Muscle of arm (tissue), 14 donors: Measurements from ENCODE around the gene CEPT1. TPM values are rescaled to one million over a fixed set of nuclear protein-coding genes. Genes with fewer than 3 reads are reported as not detected.
"Not testable (repeated sequence)": the region's sequence is repeated elsewhere in the genome, so short reads cannot be mapped to it uniquely, and the experiment has no call there.

Source experiments
- DNase-seq: peaks from one replicate; pipeline ENCODE4 v3.0.0-alpha.2; 2013
- long read RNA-seq, 11 donors: transcript quantifications; one replicate each; lab custom pipeline, GENCODE V29; 2026
- polyA plus RNA-seq, 12 donors: library from polyadenylated mRNA; unstranded; fragments of 120-200 nt; gene quantifications; one replicate each; pipeline ENCODE4 v1.2.1, GENCODE V29; 2013; ENCODE audit not compliant: insufficient read length in 12 of 12

CEPT1 gene
- polyA plus RNA-seq: 10 to 100 TPM in 11 of 12 donors, not detected in 1; 19.4 to 37.2 (median 28.6) TPM
- long read RNA-seq, donor 1, full-length matches to known transcripts: 6 of 90 reads
- long read RNA-seq, donor 1, partial matches to known transcripts: 84 of 90 reads
- long read RNA-seq, donor 1, other reads (novel, unspliced or antisense): 0 of 90 reads
- long read RNA-seq, donor 2, partial matches to known transcripts: 0 of 4 reads
- long read RNA-seq, donor 2, other reads (novel, unspliced or antisense): 0 of 4 reads
- long read RNA-seq, donor 3, full-length matches to known transcripts: 3 of 3 reads
- long read RNA-seq, donor 3, partial matches to known transcripts: 0 of 3 reads
- long read RNA-seq, donor 3, other reads (novel, unspliced or antisense): 0 of 3 reads
- long read RNA-seq, donor 4, partial matches to known transcripts: 0 of 1 reads
- long read RNA-seq, donor 4, other reads (novel, unspliced or antisense): 0 of 1 reads
- long read RNA-seq, donor 5, partial matches to known transcripts: 0 of 3 reads
- long read RNA-seq, donor 5, other reads (novel, unspliced or antisense): 0 of 3 reads
- long read RNA-seq, donor 6, full-length matches to known transcripts: 3 of 3 reads
- long read RNA-seq, donor 6, partial matches to known transcripts: 0 of 3 reads
- long read RNA-seq, donor 6, other reads (novel, unspliced or antisense): 0 of 3 reads
- long read RNA-seq, donor 7, partial matches to known transcripts: 0 of 1 reads
- long read RNA-seq, donor 7, other reads (novel, unspliced or antisense): 0 of 1 reads
- long read RNA-seq, donor 8, full-length matches to known transcripts: 4 of 4 reads
- long read RNA-seq, donor 8, partial matches to known transcripts: 0 of 4 reads
- long read RNA-seq, donor 8, other reads (novel, unspliced or antisense): 0 of 4 reads
- long read RNA-seq, donor 9, partial matches to known transcripts: 8 of 11 reads
- long read RNA-seq, donor 9, other reads (novel, unspliced or antisense): 0 of 11 reads
- long read RNA-seq, donor 10, partial matches to known transcripts: 0 of 3 reads
- long read RNA-seq, donor 10, other reads (novel, unspliced or antisense): 0 of 3 reads
- long read RNA-seq, donor 11, partial matches to known transcripts: 0 of 2 reads
- long read RNA-seq, donor 11, other reads (novel, unspliced or antisense): 0 of 2 reads

- peak; percentile 96 for DNase-seq
Observed at GRCh38 chr1:111139956-111140679, at the start of gene CEPT1, which contains the start of gene DRAM2. Gene CEPT1 (plus strand): TSS chr1:111140223. CDS start chr1:111147715, 7,492 bp downstream. Gene DRAM2 (minus strand): TSS chr1:111140093. CDS start chr1:111131554, 8,539 bp downstream.

- DNase-seq: not testable (repeated sequence)
Observed at GRCh38 chr1:111095421-111095820, 44.6 kb upstream of the CEPT1 start.

DNA sequence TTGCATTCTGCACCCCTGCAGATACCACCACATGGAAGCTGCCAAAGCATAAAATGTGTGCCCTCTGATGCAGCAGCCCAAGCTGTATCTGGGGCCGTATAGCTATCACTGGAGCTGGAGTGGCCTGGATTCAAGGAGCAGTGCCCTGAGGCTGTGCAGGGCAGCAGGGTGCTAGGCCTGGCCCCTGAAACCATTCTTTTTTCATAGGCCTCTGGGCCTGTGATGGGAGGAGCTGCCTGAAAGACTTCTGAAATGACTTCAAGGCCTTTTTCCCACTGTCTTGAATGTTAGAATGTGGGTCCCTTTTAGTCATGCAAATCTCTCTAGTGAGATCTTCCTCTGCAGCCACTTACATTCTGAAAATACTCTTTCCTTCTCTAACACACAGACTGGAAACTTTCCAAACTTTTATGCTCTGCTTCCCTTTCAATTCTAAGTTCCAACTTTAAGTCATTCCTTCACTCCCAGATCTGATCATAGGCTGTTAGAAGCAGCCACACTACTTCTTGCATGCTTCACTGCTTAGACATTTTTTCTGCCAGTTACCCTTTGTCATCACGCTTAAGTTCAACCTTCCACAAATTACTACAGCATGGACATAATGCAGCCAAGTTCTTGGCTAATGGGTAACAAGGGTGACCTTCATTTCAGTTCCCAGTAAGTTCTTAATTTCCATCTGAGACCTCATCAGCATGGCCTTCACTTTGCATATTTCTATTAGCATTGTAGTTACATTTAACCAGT lies 42.5 kb upstream of the CEPT1 start:
- DNase-seq: no peak

GRCh38 chr1:111099289-111099688 lies 40.7 kb upstream of the CEPT1 start:
- no peak for DNase-seq

DNA sequence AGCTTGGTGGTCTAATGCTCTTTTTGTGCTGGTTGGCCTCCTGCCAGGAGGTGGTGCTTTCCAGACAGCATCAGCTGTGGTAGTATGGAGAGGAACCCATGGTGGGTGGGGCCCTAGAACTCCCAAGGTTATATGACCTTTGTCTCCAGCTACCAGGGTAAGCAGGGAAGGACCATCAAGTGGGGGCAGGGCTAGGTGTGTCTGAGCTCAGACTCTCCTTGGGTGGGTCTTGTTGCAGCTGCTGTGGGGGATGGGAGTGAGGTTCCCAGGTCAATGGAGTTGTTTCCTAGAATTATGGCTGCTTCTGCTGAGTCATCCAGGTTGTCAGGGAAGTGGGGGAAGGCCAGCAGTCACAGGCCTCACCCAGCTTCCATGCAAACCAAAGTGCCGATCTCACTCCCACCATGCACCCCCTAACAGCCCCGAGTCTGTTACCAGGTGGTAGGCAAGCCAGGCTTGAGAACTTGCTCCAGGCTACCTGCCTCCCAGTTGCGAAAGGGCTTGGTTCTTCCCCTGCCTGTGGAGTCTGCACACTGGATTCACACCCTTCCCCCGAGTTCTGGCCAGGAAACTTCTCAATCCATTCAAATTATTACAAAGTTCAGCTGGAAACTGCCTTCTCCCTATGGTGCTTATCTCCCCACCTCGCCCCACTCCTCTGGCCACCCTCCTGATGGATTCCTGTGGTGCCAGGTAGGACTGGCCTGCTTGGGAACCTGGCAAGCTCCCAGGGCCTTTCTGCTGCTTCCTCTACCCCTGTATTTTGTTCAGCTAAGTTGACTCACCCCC lies 38.0 kb upstream of the CEPT1 start:
- no peak for DNase-seq

DNA sequence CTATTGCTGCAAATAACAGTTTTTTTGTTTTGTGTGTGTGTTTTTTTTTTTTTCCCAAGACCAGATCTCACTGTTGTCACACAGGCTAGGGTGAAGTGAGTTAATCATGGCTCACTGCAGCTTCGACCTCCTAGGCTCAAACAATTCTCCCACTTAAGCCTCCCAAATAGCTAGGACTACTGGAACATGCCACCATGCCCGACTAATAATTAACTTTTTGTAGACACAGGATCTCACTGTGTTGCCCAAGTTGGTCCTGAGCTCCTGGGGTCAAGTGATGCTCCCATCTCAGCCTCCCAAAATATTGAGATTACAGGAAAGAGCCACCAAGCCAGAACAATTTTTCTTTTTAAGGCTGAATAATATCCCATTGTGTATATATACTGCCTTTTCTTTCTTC lies 35.0 kb upstream of the CEPT1 start:
- no peak for DNase-seq

DNA sequence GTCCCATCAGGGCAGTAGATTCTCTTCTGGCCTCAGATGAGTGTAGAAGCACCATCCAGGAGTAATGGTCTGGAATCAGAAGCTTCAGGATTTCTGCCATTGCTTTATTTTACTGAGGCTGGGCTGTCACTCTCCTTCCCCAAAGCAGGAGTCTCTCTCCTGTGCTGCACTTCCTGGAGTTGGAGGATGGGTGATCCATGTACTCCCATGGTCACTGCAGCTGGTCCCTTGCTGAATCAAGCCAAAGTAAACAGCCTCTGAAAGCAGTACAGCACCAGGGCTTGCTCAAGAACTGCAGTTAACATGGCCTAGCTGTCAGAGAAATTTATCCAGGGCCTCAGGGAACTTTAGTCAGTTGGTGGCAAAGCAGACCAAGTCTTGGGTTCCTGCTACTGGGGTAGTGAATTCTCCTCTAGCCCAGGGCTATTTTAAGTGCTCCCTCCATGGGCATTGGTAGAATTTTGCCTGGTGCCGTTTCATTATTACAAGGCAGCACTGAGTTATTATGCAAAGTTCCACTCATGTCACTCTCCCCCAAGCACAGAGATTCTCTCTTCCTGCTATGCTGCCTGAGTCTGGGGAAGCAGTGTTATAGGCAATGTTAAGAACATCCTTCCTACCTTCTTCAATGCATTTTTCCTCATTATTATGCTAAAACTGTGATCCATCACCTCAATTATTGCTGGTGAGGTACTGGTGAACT lies 29.7 kb upstream of the CEPT1 start:
- DNase-seq: no peak

DNA sequence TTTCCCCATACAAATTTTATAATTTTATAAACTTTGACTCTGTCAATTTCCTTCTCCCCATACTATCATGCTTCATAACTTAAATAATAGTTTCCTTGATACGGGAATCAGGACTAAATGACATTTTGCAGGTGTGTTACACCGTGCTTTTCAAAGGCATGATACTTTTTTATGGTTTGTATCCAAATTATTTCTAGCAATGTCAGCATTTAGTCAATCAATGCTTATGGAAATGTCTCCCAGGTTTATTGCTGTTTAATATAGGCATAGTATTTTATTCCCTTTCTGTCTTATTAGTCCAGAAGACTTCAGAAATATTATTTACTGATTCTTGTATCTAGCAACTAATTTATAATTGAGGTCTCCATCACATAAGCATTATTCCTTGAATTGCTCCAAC lies 23.5 kb upstream of the CEPT1 start:
- DNase-seq: no peak

DNA sequence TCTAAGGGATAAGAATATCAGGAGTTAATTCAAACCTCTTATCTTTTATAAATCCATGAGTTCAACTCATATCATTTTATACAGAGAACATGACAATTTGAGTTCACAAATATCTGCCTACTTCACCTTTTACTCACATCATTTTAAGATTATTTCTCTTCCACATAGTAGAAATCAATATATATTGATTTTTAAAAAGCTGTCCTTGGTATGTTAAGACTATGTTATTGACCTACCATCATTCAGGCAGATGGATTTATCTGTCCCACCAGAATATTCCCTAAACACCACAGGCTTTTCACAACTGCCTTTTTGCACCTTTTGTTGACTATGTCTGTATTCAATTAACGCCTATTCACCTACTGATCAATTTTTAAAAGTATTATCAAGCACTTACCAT lies 13.7 kb upstream of the CEPT1 start:
- DNase-seq: no peak

DNA sequence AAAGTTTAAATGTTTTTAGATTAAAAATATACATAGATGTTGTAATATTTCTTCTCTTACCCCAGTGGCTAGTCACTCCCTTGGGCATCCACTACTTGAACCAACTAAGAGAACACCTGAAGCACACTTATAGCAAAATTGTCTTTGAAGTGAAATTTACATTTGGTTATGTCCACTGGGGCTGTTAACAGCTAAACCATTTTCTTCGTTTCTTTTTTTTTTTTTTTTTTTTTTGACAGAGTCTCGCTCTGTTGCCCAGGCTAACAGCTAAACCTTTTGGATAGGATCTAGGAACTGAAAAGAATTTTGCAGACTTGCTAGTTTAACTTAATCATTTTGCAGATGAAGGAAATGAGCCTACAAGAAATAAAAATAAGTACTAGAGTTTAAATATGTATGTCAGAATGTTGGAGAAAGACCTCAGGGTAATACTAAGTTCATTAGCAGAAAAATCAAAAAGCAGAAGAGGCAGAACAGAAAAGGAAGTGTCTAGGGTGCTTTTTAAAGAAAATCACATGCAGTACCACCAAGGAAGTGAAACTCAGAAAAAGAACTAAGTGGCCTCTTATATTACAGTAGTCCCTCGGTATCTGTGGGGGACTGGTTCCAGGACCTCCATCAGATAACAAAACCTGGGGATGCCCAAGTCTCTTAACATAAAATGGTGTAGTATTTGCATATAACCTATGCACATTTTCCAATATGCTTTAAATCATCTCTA lies 11.9 kb upstream of the CEPT1 start:
- DNase-seq: no peak

GRCh38 chr1:111129376-111129775 lies 10.6 kb upstream of the CEPT1 start:
- DNase-seq: no peak

- no peak for DNase-seq
Observed at GRCh38 chr1:111131693-111132092, 8.3 kb upstream of the CEPT1 start.

DNA sequence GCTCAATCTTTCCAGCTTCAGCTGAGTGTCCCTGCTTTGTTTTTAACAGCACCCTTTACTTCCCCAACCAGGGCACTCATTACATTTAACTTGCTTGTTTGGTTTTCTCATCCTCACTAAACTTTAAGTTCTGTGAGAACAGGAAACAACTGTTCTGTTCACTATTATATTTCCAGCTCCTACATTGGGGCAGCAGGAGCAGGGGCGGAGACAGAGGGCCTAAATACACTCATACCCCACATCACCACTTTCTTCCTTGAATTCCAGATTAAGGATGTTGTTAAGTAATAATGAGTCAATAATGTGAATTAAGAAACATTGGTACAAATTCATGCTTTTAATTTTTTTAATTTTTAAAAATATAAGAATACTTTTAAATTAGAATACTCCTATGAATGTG lies 6.2 kb upstream of the CEPT1 start:
- no peak for DNase-seq

DNA sequence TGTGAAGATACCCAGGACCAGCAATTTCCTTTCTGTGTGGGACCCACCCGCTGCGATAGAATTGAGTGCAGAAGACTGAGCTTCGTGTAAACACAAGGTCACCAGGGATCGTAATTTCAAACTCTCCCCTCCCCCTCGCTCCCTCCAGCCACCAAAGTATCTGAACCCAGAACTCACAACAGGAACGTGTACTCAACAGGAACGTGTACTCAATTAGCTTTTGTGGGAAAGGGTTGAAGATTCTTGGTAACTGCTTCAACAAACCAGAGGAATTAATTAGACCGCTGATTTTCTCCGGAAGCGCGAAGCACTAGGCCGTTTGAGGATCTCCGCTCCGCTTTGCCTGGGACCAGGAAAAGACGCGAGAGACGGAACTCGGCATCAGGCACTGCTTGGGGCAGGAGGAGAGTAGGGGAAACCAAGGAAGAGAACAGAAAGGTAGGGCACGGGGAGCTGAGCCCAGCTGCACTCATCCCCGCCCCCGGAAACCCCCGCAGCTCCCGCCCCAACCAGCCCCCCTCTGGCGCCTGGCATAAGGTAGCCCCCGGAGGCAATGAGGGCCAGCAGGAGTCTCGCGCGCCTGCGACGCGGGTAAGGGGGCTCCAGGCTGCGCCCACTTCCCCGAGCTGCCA lies 583 bp upstream of the CEPT1 start:
- DNase-seq: peak; percentile 65

DNA sequence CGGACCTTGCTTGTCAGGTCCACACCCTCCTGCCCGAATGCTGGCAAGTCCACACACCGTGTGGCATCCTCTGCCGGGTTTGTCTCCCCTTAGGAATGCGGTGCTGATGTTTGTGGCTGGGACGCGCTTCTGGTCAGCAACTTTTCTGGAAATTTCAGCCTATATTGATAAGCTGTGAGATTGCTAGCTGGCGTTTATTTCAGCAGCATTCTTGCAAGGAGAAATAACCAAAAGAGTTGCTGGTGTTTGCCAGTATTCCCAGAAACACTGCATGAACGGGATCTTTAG lies 601 bp downstream of the CEPT1 start:
- DNase-seq: no peak

GRCh38 chr1:111141245-111142220 lies 1.5 kb downstream of the CEPT1 start:
- no peak for DNase-seq
